Right renal cortex interstitium (tissue), 3 donors: ENCODE measurements around the gene ATP9A. TPM values are rescaled to one million over a fixed set of nuclear protein-coding genes. Genes with fewer than 3 reads are reported as not detected.
"Not testable (repeated sequence)": the region's sequence is repeated elsewhere in the genome, so short reads cannot be mapped to it uniquely, and the experiment has no call there.

Source experiments
- DNase-seq, 3 donors: peaks; one replicate each; pipeline ENCODE4 v3.0.0-alpha.2; 2013; ENCODE audit warnings: low read depth in 3 of 3, low spot score in 2 of 3
- polyA plus RNA-seq, 3 donors: library from polyadenylated mRNA; unstranded; fragments of 120-200 nt; gene quantifications; one replicate each; pipeline ENCODE4 v1.2.1, GENCODE V29; 2013; ENCODE audit not compliant: insufficient read length in 3 of 3

The ATP9A gene
- polyA plus RNA-seq, 3 donors = 58.7 to 62.6 (median 61.4) TPM

DNA sequence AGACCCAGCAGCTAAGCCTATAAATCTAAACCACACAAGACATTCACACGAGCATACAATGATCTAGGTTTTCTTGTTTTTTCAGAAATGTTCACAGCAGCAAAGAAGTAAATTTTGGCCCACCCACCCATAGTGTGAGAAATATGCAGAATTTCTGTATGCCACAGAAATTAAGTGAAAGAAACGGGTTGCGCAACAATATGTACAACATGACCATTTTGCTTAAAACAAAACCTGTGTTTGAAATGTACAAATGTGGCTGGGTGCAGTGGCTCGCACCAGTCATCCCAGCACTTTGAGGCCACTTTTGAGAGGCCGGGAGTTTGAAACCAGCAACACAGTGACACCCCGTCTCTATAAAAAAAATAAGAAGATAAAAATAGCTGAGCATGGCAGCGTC is 24.8 kb upstream of the ATP9A start:
- DNase-seq = no peak

DNA sequence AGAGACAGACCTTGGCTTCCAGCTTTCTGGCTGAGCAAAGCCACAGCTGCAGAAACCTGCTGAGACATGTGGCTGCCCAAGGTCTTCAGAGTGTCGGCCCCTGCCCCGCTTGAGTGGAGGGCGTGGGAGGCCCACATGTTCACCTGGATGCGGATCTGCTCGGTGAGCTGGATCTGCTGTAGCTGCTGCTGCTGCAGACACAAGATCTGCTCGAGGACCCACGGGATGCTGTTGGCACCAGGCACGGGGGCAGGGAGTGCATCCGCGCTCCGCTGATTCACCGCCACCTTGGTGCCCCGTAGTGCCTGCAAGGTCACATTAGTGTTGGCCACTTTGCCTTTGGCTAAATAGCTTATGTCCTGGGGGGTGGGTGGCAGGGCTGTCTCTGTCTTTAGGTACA is 23.4 kb upstream of the ATP9A start:
- DNase-seq = no peak

DNA sequence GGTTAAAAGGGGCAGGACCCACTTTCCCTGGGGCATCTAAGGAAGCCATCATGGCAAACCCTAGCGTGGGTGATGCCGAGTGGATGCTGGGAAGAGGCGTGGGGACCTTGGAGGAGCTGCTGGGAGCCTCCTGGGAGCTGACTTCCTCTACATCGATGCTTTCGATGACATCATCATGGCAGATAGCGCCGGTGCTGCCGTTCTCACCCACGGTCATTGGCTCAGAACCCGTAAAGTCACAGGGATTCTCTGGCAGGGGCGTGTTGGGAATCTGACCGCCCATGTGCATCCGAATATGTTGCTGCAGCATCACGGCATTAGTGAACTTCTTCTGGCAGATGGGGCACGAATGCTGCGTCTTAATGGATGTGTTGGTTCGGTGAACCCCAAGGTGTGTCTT is 22.1 kb upstream of the ATP9A start:
- no peak for DNase-seq

DNA sequence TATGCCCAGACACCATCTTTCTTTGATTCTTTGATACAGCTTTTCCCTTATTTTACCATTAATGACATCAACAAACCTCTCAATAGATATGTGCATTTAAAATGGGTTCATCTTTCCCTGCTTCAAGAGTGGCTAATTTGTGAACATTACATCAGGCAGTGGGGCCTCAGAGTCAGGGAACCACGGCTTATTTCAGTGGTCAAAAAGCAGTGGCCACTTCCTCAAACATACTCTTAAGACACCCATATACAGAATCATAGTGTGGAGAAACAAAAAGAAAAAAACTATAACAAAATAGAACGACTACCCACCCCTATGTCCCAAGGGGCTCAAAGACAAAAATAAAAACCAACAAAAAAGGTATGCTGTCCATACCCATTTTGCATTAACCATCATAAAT is 21.2 kb upstream of the ATP9A start:
- no peak for DNase-seq

DNA sequence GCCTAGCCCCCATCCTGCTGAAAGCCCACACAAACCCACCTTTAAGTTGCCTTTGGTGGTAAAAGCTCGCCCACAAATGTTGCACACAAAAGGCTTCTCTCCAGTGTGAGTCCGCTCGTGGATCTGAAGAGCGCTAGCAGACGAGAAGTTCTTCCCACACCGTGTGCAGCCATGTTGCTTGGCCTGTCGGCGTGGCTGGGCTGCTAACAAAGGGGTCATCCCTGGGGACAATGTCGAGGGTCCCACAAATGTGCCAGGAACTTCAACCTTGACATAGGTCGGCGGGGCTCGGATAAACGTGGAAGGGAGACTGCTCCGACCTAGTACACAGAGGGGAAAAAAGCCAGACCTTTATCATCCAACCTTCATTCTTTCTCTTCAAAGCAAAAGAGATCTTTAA is 20.6 kb upstream of the ATP9A start:
- DNase-seq = no peak

DNA sequence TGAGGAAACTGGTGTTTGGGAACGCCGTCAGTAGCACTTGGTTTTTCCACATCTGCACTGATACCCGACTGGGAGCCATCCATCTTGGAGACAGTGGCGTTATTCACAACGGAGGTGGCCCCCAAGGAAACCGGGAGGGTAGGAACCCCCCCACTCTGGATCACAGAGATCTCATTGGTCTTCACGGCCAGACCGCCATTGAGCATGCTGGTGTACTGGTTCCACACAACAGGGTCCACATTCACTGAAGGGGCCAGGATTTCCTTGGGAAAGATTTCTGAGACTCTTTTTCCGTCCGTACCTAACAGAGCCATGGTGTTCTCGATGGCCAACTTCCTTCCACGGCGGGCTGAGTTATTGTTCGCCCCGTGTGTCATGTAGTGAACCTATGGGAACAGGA is 16.1 kb upstream of the ATP9A start:
- DNase-seq = no peak

DNA sequence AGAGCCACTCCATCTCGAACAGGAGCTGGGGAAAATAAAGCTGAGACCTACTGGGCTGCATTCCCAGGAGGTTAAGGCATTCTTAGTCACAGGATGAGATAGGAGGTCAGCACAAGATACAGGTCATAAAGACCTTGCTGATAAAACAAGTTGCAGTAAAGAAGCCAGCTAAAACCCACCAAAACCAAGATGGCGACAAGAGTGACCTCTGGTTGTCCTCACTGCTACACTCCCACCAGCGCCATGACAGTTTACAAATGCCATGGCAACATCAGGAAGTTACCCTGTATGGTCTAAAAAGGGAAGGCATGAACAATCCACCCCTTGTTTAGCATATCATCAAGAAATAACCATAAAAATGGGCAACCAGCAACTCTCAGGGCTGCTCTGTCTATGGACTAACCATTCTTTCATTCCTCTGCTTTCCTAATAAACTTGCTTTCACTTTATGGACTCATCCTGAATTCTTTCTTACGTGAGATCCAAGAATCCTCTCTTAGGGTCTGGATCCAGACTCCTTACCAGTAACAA is 10.1 kb upstream of the ATP9A start:
- not testable (repeated sequence) for DNase-seq

DNA sequence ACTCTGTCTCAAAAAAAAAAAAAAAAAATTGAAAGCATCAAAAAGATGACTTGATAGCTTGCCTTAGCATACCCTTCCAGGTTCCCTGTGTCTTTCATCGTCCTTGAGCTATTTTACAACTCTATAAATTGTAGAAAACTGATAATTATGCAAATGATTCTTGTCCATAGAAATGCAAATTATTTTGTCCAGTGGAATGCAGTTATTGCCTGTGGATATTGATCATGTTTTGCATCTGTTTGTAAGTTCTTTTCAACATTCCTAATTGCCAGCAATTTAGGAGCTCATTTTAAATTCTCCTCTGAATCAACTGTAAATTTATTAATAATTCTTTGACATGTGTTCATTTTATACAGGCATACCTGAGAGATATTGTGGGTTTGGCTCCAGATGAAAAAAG is 7.1 kb upstream of the ATP9A start:
- DNase-seq = no peak

DNA sequence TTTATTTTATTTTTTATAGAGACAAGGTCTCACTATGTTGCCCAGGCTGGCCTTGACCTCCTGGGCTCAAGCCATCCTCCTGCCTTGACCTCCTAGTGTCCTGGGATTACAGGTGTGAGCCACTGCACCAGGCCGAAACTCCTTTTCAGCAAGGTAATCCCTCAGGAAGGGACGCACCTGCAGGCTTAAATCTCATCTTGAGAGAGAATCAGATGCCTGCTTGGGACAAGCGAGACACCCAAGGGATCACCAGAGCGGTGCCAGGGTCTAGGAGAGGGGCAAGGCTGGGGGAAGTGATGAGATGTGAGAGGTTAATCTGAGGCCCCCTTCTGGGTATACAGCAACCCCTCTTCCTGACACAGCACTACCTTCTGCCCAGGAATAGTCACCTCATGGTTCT is 4.0 kb upstream of the ATP9A start:
- no peak for DNase-seq

DNA sequence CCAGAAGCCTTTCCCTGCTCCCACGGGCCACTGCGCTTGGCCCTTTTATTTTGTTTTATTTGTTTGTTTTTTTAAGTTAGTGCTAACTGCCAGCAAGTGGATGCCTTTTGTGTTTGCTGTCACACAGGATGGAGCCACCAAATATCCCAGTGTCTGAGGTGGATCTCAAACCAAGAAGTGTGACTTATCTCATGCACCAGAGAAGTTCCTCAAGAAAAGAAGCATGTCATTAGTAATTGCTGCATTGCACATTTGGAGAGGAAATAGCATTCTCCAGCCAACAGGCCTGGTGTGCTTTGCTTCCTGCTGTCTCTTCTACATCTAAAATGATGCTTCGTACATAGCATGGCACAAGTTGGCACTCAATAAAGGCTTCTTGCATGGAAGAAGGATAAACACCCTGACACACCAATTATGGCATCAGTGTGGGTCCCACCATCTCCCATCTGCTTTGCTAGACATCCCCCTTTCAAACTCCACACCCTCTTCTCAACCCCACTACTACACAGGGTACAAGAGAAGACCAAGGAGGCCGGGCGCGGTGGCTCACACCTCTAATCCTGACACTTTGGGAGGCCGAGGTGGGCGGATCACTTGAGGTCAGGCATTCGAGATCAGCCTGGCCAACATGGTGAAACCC is 1.9 kb upstream of the ATP9A start:
- no peak for DNase-seq

DNA sequence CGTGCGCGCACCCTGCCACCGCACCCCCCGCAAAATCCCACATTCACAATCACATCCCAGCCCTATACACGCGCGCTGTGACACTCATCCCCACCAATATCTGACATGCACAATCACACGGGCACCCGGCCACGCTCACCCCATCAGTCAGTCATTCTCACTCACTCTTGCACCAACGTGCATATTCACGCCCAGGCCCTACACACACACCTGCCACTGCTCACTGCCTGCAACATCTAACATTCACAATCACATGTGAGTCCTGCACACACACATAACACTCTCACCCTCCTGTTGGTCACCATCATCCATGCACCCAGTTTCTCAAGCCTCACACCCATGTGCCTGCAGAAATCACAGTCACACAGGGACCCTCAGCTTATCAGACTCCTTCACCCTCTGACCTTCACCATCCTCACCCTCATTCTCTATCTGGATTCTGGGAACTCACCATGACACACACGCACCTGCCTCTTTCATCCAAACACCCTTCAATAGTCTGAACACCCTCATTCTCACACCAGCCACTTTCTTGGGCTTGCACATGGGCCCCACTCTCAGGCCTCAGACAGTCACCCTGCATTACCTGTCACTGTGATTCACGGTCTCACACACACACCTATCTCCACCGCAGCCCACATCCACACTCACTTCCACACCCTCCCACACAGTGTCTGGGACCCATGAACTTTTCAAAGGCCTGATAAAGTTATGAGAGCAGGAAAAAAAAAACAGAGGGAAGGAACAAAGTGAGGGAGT is 748 bp upstream of the ATP9A start:
- no peak for DNase-seq

DNA sequence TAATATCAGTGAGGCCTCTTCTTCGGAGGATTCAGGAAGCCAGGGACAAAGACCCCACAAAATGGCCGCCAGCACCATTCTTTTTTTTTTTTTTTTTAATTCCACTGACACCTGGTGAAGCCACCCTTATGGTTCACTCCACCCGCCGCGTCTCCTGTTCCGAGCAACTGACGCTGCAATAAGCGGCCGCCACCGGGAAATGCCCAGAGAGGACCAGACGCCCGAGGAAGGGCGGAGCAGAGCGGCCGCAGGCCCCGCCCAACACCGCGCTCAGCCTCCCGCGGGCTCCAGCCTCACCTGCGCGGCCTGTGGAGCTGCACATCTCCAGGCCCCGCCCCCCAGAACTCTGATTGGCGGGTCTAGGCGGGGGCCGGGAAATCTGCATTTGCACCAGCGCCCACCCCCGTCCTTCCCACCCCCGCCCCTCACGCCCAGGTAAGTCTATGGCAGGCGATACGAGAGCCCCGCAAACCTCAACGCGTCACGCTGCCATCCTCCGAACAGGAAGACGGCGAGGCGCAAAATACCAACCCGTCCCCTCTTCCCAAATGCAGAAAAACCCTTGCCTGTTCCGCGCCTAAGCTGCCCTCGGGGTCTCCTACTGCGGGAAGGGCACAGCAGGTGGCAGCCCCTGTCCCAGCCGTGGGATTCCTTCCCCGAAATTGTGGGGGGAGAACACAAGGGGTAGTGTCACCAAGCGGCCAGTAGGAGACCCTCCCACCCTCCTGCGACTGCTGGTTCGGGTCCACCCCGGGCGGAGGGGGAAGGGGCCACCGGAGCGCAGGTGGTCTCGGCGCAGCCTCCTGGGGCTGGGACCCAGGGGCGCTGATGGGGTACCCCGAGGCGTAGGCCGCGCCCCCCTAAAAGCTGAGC is 960 bp downstream of the ATP9A start:
- peak in 1 of 3 donors; percentile 56 for DNase-seq

DNA sequence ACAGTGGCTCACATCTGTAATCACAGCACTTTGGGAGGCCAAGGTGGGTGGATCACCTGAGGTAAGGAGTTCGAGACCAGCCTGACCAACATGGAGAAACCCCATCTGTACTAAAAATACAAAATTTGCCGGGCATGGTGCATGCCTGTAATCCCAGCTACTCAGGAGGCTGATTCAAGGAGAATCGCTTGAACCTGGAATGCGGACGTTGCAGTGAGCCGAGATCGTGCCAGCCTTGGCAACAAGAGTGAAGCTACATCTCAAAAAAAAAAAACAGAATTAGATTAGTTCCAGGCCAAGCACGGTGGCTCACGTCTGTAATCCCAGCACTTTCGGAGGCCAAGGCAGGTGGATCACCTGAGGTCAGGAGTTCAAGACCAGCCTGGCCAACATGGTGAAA is 2.8 kb downstream of the ATP9A start:
- DNase-seq = not testable (repeated sequence)

DNA sequence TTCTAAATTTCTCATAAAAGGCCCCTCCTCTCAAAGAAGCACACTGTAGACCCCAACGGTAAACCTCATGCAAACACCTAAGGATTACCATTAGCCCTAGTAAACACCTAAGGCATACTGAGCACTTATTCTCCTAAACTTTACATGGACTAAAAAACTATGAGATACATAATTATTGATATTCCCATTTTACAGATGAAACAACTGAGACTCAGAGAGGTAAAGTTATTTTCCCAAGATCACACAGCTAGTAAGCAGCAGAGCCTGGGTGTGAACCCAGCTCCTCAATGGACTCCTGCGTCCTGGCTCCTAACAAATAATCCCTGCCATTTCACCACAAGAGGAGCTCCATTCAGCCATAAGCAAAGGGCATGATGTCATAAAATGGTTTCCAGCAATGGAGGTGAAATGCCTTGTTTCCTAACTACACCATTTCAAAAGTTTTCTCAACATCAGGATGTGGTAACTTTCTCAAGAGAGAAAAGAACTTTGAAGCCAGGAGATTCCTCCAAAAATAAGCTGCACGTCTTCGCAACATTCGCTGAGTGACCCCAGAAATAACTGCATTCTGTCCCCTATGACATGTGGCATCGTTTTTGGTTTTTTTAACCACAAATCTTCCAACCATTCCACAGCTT is 4.1 kb downstream of the ATP9A start:
- no peak for DNase-seq

DNA sequence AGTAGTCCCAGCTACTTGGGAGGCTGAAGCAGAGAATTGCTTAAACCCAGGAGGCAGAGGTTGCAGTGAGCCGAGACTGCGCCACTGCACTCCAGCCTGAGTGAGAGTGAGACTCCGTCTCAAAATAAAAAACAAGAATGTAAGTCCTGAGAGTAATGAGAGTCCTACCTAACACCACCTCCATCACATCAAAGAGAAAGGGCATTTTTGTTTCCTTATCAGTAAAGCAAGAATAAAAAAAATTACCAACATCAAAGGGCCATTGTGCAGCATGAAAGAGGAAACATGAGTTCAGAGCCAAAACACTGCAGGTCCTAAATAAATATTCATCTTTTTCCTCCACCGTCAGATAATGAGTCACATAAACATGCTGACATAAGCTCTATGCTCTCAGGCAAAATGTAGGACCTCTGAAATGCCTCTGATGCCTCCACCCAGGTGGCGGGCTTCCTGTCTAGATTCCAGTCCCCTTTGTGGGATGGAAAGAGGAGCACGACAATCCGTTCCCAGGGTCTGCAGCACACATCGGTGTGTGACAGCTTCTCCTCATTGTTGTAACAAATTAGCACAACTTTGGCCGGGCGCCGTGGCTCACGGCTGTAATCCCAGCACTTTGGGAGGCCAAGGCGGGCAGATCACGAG is 7.2 kb downstream of the ATP9A start:
- DNase-seq = no peak

DNA sequence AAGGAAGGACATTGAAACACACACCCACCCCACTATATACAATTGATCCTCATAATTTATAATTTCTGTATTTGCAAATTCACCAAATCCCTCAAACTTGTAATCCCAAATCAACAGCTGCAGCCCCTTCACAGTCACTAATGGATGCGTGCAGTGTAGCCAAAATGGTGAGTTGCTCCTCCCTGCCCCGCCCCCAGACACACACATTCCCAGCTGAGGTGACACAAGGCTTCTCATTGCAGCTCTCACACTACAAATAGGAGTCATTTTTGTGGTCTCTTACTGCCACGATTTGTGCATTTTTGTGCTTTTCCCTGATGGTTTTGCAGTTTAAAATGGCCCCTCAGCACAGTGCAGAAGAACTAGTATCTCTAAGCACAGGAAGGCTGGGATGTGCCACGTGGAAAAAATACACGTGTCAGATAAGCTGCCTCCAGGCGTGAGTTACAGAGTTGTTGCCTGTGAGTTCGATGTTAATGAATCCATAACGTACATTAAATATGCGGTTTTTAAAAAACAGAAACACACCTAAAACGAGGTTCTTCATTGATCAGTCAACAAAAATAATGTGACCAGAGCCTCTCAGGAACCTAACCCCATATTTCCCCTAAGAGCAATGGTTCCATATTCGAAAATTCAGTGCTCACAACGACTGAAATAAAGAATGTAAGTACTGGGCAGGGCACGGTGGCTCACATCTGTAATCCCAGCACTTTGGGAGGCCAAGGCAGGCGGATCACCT is 8.2 kb downstream of the ATP9A start:
- DNase-seq = no peak

DNA sequence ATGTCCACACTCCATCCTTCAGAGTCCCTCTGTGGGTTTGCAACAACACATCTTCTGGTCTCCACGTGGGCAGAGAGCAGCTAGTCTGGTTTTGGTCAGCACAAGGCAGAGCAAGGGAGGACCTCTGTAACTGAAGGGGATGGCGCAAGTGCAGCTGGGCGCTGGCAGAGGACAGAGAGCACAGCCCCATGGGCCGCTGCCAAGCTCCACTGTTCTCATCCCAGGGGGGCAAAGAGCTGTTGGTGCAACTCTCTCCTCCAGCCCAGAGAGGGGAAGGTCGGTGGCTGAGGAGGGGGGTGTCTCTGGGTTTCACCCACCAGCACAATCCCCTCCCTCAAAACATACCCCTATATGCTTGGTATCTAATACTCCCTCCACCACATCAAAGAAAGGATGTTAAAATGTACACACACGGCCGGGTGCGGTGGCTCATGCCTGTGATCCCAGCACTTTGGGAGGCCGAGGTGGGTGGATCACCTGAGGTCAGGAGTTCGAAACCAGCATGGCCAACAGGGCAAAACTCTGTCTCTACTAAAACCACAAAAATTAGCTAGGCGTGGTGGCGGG is 9.1 kb downstream of the ATP9A start:
- no peak for DNase-seq

DNA sequence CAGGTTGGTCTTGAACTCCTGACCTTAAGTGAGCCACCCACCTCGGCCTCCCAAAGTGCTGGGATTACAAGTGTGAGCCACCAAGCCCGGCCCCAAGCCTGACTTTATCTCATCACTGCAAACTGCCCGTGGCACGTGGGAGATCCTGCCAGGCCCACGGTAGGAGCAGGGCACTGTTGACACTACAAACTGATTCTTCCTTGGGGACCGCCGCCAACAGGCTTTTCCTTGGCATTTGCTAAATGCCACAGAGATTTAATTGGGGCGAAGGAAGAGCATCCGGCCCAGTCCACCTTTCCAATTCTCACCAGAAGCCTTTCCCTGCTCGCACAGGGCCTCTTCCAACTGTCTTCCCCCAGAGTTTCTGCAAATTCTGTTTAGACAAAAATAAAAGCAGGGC is 11.0 kb downstream of the ATP9A start:
- no peak for DNase-seq

DNA sequence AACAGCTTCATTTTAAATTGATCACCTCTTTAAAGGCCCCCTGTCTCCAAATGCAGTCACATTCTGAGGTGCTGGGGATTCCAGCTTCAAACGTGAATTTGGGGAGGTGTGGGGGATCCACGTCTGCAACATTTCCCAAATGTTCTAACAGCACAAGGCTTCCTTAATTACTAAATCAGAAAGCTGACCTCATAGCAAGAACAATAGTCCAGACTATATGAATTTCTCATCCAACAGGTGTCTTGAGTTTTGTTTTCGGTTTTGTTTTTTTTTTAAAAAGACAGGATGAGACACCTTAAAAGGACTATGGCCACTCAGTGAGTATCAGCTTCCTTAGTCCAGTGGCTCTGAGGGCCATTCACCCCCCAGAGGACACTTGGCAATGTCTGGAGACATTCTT is 11.5 kb downstream of the ATP9A start:
- no peak for DNase-seq
